HG03045 (cell line): ENCODE data around the gene AAGAB.

Experiments
- ATAC-seq: cut with Tn5 transposase; IDR thresholded peaks from one replicate; pipeline ENCODE4 v1.9.1; 2021; ENCODE audit warnings: mild to moderate bottlenecking, moderate library complexity; ENCODE audit not compliant: unreplicated experiment

AAGAB gene

GRCh38 chr15:67212684-67213367, 41.6 kb downstream of the AAGAB start:
- ATAC-seq, result no peak

GRCh38 chr15:67210555-67211168, 43.8 kb downstream of the AAGAB start:
- no peak for ATAC-seq

GRCh38 chr15:67208396-67208795, 46.1 kb downstream of the AAGAB start:
- no peak for ATAC-seq

- no peak for ATAC-seq
These were observed 46.8 kb downstream of the AAGAB start for GRCh38 chr15:67207555-67208207.

GRCh38 chr15:67202991-67203390, 51.5 kb downstream of the AAGAB start:
- no peak for ATAC-seq

- no peak for ATAC-seq
These were observed 52.4 kb downstream of the AAGAB start for GRCh38 chr15:67202091-67202490.

- no peak for ATAC-seq
These were observed 53.3 kb downstream of the AAGAB start for GRCh38 chr15:67201136-67201535.

GRCh38 chr15:67199881-67200763, 54.3 kb downstream of the AAGAB start:
- ATAC-seq, result no peak

- ATAC-seq, result no peak
These were observed 55.1 kb downstream of the AAGAB start for GRCh38 chr15:67199391-67199790.

GRCh38 chr15:67198157-67198754, 56.2 kb downstream of the AAGAB start:
- ATAC-seq, result no peak

- ATAC-seq, result no peak
These were observed 57.1 kb downstream of the AAGAB start for GRCh38 chr15:67197364-67197695.

GRCh38 chr15:67196672-67197363, 57.6 kb downstream of the AAGAB start:
- ATAC-seq, result no peak

GRCh38 chr15:67196222-67196621, 58.2 kb downstream of the AAGAB start:
- ATAC-seq, result no peak

- no peak for ATAC-seq
These were observed 59.2 kb downstream of the AAGAB start for GRCh38 chr15:67195305-67195704.

GRCh38 chr15:67194171-67195114, 60.0 kb downstream of the AAGAB start:
- no peak for ATAC-seq

GRCh38 chr15:67193223-67193990, 61.1 kb downstream of the AAGAB start:
- no peak for ATAC-seq

- ATAC-seq, result no peak
These were observed 62.2 kb downstream of the AAGAB start for GRCh38 chr15:67192185-67192820.

- ATAC-seq, result no peak
These were observed 63.6 kb downstream of the AAGAB start for GRCh38 chr15:67190813-67191212.
